ENCODE measurements around the gene LHX1. TPM values are rescaled to one million over a fixed set of nuclear protein-coding genes. Genes with fewer than 3 reads are reported as not detected.

LHX1 gene
- total and polyA plus RNA-seq, 7 experiments from 2014 or later: 0.15 TPM; not detected in 6

GRCh38 chr17:36977066-36977465 lies 39.8 kb downstream of the LHX1 start:
- ChIA-PET POLR2A (no interaction called here), CTCF (no interaction called here)
- ATAC-seq (no peak), DNase-seq (no peak)
- Histone ChIP-seq H3K36me3 (ENCODE audit: control insufficient read depth in 2 of 3, insufficient read depth in 3 of 3, low read length in 3 of 3) (no peaks in the 10 kb centered on the region), H3K27me3 (ENCODE audit: control insufficient read depth in 2 of 2, insufficient read depth in 2 of 2, low read length in 2 of 2) (no peaks in the 10 kb centered on the region), H3K4me3 (ENCODE audit: low read length) (no peak overlapping the region), H3K27ac (ENCODE audit: low read depth, low read length) (no peak overlapping the region), H3K4me1 (ENCODE audit: control insufficient read depth in 2 of 2, insufficient read depth in 2 of 2, low read length in 2 of 2) (peaks cover 0 to 7% of the 10 kb centered on the region in 2 donors), H3K9me3 (ENCODE audit: control insufficient read depth in 2 of 3, low read length in 3 of 3) (no peaks in the 10 kb centered on the region)
- Mint-ChIP-seq H3K27ac (peak overlapping the region in 1 of 9 donors; percentile 2), H3K9me3 (no peaks in the 10 kb centered on the region), H3K27me3 (no peaks in the 10 kb centered on the region), H3K4me3 (no peak overlapping the region), H3K36me3 (peaks cover 0 to 25% (median 0%) of the 10 kb centered on the region in 5 donors), H3K4me1 (peaks cover 19 to 83% (median 74%) of the 10 kb centered on the region in 7 donors)
- intact Hi-C loops (cut with micrococcal nuclease): no loop called here

- Histone ChIP-seq H3K27me3 (ENCODE audit: control insufficient read depth in 2 of 2, insufficient read depth in 2 of 2, low read length in 2 of 2) (no peaks in the 10 kb centered on the region), H3K27ac (ENCODE audit: low read depth, low read length) (no peak overlapping the region), H3K9me3 (ENCODE audit: control insufficient read depth in 2 of 3, low read length in 3 of 3) (no peaks in the 10 kb centered on the region), H3K4me3 (ENCODE audit: low read length) (no peak overlapping the region), H3K4me1 (ENCODE audit: control insufficient read depth in 2 of 2, insufficient read depth in 2 of 2, low read length in 2 of 2) (peaks cover 0 to 3% of the 10 kb centered on the region in 2 donors), H3K36me3 (ENCODE audit: control insufficient read depth in 2 of 3, insufficient read depth in 3 of 3, low read length in 3 of 3) (no peaks in the 10 kb centered on the region)
- Mint-ChIP-seq H3K27me3 (no peaks in the 10 kb centered on the region), H3K4me1 (peaks cover 19 to 78% (median 69%) of the 10 kb centered on the region in 7 donors), H3K36me3 (peaks cover 0 to 28% (median 2%) of the 10 kb centered on the region in 5 donors), H3K9me3 (no peaks in the 10 kb centered on the region), H3K27ac (peak overlapping the region in 1 of 9 donors; percentile 7), H3K4me3 (no peak overlapping the region)
- ChIA-PET CTCF (no interaction called here), POLR2A (no interaction called here)
- DNase-seq (no peak), ATAC-seq (no peak)
- intact Hi-C loops (cut with micrococcal nuclease): no loop called here
Observed at GRCh38 chr17:36977568-36977967, 40.3 kb downstream of the LHX1 start.

DNA sequence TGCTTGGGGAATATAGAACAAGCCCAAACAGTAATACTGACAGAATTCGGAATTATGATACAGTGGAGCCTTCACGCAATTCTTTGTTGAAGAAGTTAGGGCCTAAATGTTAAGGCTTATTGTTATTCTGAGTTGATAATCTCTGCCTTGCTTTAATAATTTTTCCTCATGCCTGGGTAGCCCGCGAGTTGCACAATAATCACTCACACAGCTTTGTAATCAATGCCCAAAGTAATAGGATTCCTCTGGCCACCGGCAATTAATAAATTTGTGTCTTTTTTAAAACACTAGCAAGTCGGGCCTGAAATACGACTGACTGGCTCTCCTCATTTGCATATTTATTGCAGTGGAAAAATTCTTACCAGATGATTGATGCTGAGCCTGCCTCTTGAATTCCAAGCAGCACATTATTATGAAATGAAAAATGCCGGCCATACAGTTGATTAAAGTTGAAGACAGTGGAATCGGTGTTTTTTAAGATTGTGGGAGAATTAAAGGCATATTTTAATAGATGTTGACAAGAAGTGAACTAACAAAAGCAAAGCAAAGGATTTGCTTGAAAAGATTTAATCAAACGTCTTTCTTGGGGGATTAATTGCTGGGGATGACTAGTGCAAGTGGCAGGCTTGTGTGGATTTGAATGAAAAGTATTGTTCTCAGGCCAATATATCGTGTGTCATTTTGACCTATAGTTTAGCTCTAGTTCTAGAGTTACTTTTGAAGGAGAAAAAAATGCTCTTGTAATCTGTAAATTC lies 41.7 kb downstream of the LHX1 start:
- CTCF ChIA-PET: no interaction called here
- H3K27ac ChIP-seq (ENCODE audit: low read depth, low read length): no peak overlapping the region
- H3K4me3 ChIP-seq (ENCODE audit: low read length): no peak overlapping the region
- Mint-ChIP-seq H3K36me3 (peaks cover 2 to 32% (median 7%) of the 10 kb centered on the region in 5 donors), H3K4me3 (no peak overlapping the region), H3K9me3 (no peaks in the 10 kb centered on the region), H3K27ac (peak overlapping the region in 1 of 9 donors; percentile 28), H3K27me3 (no peaks in the 10 kb centered on the region), H3K4me1 (peaks cover 15 to 65% (median 61%) of the 10 kb centered on the region in 7 donors)
- ATAC-seq (no peak), DNase-seq (no peak)
- H3K4me1 ChIP-seq (ENCODE audit: control insufficient read depth in 2 of 2, insufficient read depth in 2 of 2, low read length in 2 of 2): peaks cover 0 to 3% of the 10 kb centered on the region in 2 donors
- H3K9me3 ChIP-seq (ENCODE audit: control insufficient read depth in 2 of 3, low read length in 3 of 3): no peaks in the 10 kb centered on the region
- H3K27me3 ChIP-seq (ENCODE audit: control insufficient read depth in 2 of 2, insufficient read depth in 2 of 2, low read length in 2 of 2): no peaks in the 10 kb centered on the region
- POLR2A ChIA-PET: interaction anchor here (0.6 kb wide), 1 partner anchor 196 kb away, joined by 3 read pairs; no protein-coding TSS in a partner anchor
- H3K36me3 ChIP-seq (ENCODE audit: control insufficient read depth in 2 of 3, insufficient read depth in 3 of 3, low read length in 3 of 3): peaks cover 0 to 1% (median 0%) of the 10 kb centered on the region in 3 experiments
- intact Hi-C loops (cut with micrococcal nuclease): no loop called here

GRCh38 chr17:36979565-36979941 lies 42.3 kb downstream of the LHX1 start:
- Mint-ChIP-seq H3K9me3 (no peaks in the 10 kb centered on the region), H3K36me3 (peaks cover 6 to 37% (median 13%) of the 10 kb centered on the region in 5 donors), H3K4me3 (no peak overlapping the region), H3K27ac (peak overlapping the region in 1 of 9 donors; percentile 41), H3K27me3 (no peaks in the 10 kb centered on the region), H3K4me1 (peaks cover 14 to 69% (median 60%) of the 10 kb centered on the region in 7 donors)
- no peaks in the 10 kb centered on the region for H3K27me3 ChIP-seq (ENCODE audit: control insufficient read depth in 2 of 2, insufficient read depth in 2 of 2, low read length in 2 of 2)
- ATAC-seq: no peak
- ChIA-PET POLR2A (no interaction called here), CTCF (no interaction called here)
- H3K36me3 ChIP-seq (ENCODE audit: control insufficient read depth in 2 of 3, insufficient read depth in 3 of 3, low read length in 3 of 3): peaks cover 0 to 5% (median 0%) of the 10 kb centered on the region in 3 experiments
- H3K27ac ChIP-seq (ENCODE audit: low read depth, low read length): no peak overlapping the region
- H3K4me1 ChIP-seq (ENCODE audit: control insufficient read depth in 2 of 2, insufficient read depth in 2 of 2, low read length in 2 of 2): peaks cover 0 to 3% of the 10 kb centered on the region in 2 donors
- intact Hi-C loops (cut with micrococcal nuclease): no loop called here
- H3K4me3 ChIP-seq (ENCODE audit: low read length): no peak overlapping the region
- no peak for DNase-seq
- no peaks in the 10 kb centered on the region for H3K9me3 ChIP-seq (ENCODE audit: control insufficient read depth in 2 of 3, low read length in 3 of 3)

DNA sequence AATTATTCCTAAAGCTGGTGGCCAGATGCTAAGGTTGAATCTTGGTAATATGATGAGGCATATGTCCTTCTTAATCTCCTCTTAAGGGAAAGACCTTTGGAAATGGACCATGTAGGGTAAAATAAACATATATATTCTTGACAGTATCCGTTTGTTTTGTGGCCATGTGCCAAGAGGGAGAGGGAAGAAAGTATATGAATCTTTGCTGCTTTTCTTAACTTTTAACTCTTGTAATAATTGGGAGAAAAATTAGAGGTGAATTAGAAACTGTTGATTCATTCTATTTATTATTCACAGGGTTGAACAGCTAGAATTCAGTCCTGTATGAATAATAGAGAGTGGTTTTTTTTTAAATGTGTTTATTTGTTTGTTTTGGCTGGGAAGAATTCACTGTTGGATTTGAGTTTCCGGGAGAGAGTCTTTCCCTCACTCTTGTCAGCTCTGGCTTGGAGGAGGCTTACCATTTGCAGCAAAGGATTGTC lies 43.0 kb downstream of the LHX1 start:
- Mint-ChIP-seq H3K4me3 (no peak overlapping the region), H3K36me3 (peaks cover 6 to 34% (median 13%) of the 10 kb centered on the region in 5 donors), H3K27ac (peak overlapping the region in 1 of 9 donors; percentile 80), H3K27me3 (no peaks in the 10 kb centered on the region), H3K9me3 (no peaks in the 10 kb centered on the region), H3K4me1 (peaks cover 9 to 61% (median 52%) of the 10 kb centered on the region in 7 donors)
- DNase-seq: no peak
- Histone ChIP-seq H3K36me3 (ENCODE audit: control insufficient read depth in 2 of 3, insufficient read depth in 3 of 3, low read length in 3 of 3) (peaks cover 0 to 5% (median 0%) of the 10 kb centered on the region in 3 experiments), H3K27ac (ENCODE audit: low read depth, low read length) (no peak overlapping the region), H3K27me3 (ENCODE audit: control insufficient read depth in 2 of 2, insufficient read depth in 2 of 2, low read length in 2 of 2) (no peaks in the 10 kb centered on the region), H3K9me3 (ENCODE audit: control insufficient read depth in 2 of 3, low read length in 3 of 3) (no peaks in the 10 kb centered on the region), H3K4me3 (ENCODE audit: low read length) (no peak overlapping the region), H3K4me1 (ENCODE audit: control insufficient read depth in 2 of 2, insufficient read depth in 2 of 2, low read length in 2 of 2) (peaks cover 0 to 3% of the 10 kb centered on the region in 2 donors)
- ChIA-PET POLR2A (no interaction called here), CTCF (no interaction called here)
- ATAC-seq: no peak
- intact Hi-C loops (cut with micrococcal nuclease): no loop called here

DNA sequence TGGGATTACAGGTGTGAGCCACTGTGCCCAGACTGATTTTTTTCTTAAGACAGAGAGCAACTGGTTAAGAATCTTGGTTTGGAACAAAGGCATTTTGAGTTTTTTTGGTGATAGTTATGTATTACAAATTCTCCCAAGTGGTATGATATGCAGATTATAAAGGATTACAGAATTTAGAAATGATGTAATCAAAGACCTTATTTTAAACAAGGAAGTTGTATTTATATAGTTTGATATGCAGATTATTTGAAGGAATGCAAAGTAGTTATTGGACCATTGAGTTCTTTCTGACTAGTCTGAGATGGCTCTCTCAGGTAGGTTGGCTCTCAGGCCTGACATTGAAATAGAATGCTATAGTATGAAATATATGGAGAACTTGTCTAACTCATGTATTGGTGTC lies 46.3 kb downstream of the LHX1 start:
- DNase-seq (no peak), ATAC-seq (no peak)
- Mint-ChIP-seq H3K4me3 (no peak overlapping the region), H3K27ac (no peak overlapping the region), H3K36me3 (peaks cover 13 to 44% (median 29%) of the 10 kb centered on the region in 5 donors), H3K4me1 (peaks cover 2 to 36% (median 31%) of the 10 kb centered on the region in 7 donors), H3K9me3 (no peaks in the 10 kb centered on the region), H3K27me3 (no peaks in the 10 kb centered on the region)
- Histone ChIP-seq H3K27me3 (ENCODE audit: control insufficient read depth in 2 of 2, insufficient read depth in 2 of 2, low read length in 2 of 2) (no peaks in the 10 kb centered on the region), H3K4me1 (ENCODE audit: control insufficient read depth in 2 of 2, insufficient read depth in 2 of 2, low read length in 2 of 2) (no peaks in the 10 kb centered on the region), H3K9me3 (ENCODE audit: control insufficient read depth in 2 of 3, low read length in 3 of 3) (no peaks in the 10 kb centered on the region), H3K27ac (ENCODE audit: low read depth, low read length) (no peak overlapping the region), H3K36me3 (ENCODE audit: control insufficient read depth in 2 of 3, insufficient read depth in 3 of 3, low read length in 3 of 3) (peaks cover 0 to 28% (median 19%) of the 10 kb centered on the region in 3 experiments), H3K4me3 (ENCODE audit: low read length) (no peak overlapping the region)
- ChIA-PET CTCF (no interaction called here), POLR2A (no interaction called here)
- intact Hi-C loops (cut with micrococcal nuclease): no loop called here
